HG03095 (cell line): Measurements from ENCODE around the gene GRPR.
"Not testable (repeated sequence)": the region's sequence is repeated elsewhere in the genome, so short reads cannot be mapped to it uniquely, and the experiment has no call there.

Experiments
- ATAC-seq: cut with Tn5 transposase; IDR thresholded peaks from one replicate; pipeline ENCODE4 v1.9.1; 2021; ENCODE audit warnings: moderate library complexity; ENCODE audit not compliant: unreplicated experiment

Gene GRPR

GRCh38 chrX:16136080-16136479, 12.7 kb downstream of the GRPR start:
- ATAC-seq = no peak

- peak; percentile 87 for ATAC-seq
Observed at GRCh38 chrX:16137416-16138107, 14.2 kb downstream of the GRPR start.

DNA sequence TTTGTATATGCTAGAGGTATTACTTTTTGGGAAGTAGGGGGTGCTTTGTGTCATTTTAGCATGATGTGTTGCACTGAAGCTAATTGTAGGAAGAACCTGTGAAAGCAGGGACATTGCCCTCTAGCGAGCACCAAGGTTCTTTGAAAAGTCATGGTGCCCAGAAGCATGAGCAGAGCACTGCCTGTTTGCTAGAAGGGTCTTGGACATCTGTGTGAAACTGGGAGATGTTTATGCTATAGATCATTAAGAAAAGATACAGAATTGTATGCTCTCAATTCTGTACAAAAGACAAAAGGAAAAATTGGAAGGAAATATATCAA, 14.7 kb downstream of the GRPR start:
- ATAC-seq = peak; percentile 36

- ATAC-seq = no peak
Observed at GRCh38 chrX:16140448-16140847, 17.1 kb downstream of the GRPR start.

DNA sequence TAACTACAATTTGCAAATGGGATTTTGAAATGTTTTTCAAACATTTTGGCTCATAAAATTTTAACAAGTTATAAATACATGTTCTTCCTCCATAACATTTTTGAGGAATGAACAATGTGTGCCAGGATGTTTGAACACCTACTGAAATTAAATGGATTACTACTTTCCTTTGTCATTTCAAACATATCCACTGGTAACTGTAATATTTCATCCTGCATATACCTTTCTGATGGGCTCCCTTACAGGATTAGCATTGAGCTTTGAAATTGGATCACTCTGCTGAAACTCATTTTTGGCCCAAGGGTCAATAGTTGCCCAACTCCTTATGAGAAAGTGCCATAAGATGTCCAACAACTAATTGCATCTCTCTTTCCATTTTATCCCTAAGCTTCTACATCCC, 17.6 kb downstream of the GRPR start:
- no peak for ATAC-seq

DNA sequence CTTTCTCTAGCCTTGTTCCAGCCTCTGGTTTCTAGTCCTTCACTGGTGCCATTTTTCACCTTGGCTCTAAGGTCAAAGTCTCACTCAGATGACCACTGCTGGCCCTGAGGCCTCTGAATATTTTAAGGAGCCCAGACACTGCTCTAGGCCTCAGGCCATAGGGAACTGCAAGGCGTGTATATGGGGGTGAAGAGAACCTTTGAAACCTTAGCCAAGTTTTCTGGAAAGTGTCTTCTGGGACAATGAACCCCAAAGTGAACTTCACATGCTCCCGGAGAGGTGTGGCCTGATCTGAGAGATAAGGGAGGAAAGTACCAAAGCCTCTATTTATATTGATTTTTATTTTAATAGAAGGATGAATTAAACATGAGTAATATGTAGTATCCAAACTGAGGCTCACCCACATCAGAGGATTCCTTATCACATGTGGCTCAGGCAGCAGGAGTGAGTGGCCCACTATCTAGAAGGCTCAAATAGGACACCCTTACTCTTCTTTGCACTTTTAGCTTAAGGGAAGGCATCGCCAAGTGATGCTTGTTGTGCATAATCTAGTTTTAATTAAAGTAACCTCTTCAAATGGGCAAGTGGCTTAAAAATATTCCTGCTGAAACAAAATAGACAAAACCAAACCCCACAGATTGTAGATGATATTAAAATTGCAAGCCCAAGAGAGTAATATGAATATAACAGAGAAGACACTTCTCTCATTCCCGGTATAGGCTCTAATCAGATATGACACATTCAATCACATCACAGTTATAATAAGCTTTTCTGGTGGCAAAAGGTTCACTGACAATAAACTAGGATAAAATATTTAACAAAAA, 18.3 kb downstream of the GRPR start:
- no peak for ATAC-seq

- ATAC-seq = no peak
Observed at GRCh38 chrX:16142246-16142558, 18.8 kb downstream of the GRPR start.

- ATAC-seq = no peak
Observed at GRCh38 chrX:16143968-16144367, 20.6 kb downstream of the GRPR start.

DNA sequence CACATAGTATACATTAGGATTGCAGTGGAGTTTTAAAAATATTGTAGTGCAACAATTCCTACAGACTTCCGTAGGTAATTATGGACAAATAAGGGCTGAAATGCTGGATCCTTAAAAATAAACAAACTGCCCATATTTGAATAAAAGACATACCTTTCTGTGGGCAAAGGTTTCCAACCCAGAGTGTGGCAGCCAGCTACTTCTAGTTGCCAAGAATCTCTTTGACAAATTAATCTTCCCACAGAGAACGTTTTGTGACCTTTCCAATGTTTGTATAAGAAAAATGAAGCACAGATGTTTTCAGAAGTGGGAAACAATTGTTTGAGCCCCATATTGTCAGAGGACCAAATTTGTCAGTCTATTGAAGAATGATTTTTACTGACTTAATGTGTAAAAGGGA, 21.1 kb downstream of the GRPR start:
- ATAC-seq = no peak

GRCh38 chrX:16145093-16145492, 21.7 kb downstream of the GRPR start:
- not testable (repeated sequence) for ATAC-seq

- ATAC-seq = no peak
Observed at GRCh38 chrX:16145656-16146055, 22.3 kb downstream of the GRPR start.

- ATAC-seq = no peak
Observed at GRCh38 chrX:16148896-16149295, 25.5 kb downstream of the GRPR start.

DNA sequence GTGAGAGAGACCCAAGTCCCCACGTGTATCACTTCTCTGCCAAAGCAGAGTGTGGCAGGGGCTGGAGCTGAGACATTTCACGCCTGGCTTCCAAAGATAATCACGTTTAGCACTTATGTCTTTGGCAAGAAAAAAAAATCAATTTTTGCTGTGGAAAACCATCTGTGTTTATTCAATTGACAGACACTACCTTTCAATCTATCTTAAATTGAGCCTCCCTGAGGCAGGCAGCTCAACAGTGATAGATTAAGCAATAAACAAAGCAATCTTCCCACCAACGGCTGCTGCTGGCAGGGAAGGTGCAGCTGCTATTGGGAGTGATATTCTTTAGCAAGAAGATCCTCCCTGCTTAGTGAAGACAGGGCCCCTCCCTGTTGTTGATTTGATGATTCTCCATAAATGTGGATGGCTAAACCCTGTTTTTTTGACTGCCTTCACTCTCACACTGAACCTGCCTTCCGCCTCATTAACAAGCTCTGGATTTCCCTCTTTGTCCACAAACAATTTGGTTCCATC, 32.3 kb downstream of the GRPR start:
- no peak for ATAC-seq

- no peak for ATAC-seq
Observed at GRCh38 chrX:16156692-16157331, 33.4 kb downstream of the GRPR start.

- ATAC-seq = no peak
Observed at GRCh38 chrX:16160729-16161128, 37.4 kb downstream of the GRPR start.

GRCh38 chrX:16161173-16161572, 37.8 kb downstream of the GRPR start:
- ATAC-seq = not testable (repeated sequence)

DNA sequence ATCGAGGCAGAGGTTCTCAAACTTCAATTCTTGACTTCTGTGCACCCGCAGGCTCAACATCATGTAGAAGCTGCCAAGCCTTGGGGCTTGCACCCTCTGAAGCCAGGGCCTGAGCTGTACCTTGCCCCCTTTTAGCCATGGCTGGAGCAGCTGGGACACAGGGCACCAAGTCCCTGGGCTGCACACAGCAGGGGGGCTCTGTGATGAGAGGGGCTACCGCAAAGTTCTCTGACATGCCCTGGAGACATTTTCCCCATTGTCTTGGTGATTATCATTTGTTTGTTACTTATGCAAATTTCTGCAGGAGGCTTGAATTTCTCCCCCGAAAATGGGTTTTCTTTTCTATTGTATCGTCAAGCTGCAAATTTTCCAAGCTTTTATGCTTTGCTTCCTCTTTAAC, 39.0 kb downstream of the GRPR start:
- no peak for ATAC-seq

DNA sequence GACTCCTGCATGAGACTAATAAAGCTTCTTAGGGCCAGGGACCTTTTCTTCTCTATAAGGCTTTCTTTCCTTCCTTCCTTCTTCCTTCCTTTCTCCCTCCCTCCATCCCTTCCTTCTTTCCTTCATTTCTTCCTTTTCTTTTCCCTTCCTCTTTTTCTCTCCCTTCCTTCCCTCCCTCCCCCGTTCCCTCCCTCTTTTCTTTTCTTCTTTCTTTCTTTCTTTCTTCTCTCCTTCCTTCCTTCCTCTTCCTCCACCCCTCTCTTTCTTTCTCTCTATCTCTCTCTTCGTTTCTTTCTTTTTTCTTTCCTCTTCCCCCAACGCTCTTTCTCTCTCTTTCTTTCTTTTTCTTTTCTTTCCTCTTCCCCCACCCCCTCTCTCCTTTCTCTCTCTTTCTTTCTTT, 41.4 kb downstream of the GRPR start:
- no peak for ATAC-seq

DNA sequence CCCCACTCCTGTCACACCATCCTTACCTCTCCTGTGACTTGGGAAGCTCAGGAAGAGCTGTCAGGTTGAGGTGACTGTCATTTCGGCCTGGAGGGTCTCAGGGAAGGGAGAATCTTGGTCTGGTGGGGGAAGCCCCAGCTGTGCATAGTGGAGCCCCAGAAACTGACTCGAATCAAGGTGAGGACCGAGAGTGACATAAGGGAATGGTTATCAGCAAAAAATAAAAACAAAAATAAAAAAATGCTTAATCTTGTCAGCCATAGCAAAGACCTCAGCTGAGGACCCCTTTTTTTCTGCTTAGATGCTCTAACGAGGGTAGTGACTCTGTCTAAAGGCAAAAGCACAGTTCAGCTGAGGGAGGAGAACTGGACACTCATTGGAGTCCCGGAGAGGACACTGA, 43.8 kb downstream of the GRPR start, which contains the start of gene MAGEB17:
TSS of gene MAGEB17 (plus strand) at position 301 of the 400 bp plus-strand sequence. CDS start 2,902 bp downstream, outside the sequence.
- ATAC-seq = no peak

GRCh38 chrX:16171039-16171438, 47.7 kb downstream of the GRPR start:
- no peak for ATAC-seq

DNA sequence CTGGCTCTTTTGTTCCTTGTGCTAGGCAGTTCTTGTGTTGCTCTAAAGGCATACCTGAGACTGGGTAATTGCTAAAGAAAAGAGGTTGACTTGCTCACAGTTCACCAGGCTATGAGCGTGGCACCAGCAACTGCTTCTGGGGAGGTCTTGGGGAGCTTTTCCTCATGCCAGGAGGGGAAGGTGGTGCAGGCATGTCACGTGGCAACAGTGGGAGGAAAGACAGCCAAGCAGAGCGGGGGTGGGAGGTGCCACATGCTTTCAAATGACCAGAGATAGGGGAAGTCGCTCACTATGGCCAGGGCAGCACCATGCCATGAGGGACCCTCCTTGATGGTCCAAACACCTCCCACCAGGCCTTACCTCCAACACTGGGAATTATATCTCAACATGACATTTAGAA, 48.6 kb downstream of the GRPR start:
- ATAC-seq = no peak

GRCh38 chrX:16172391-16172790, 49.0 kb downstream of the GRPR start:
- no peak for ATAC-seq
